Keratinocyte (primary cell): ENCODE data around the gene RAB5IF.

Source experiments
- CTCF ChIP-seq, 3 experiments: IDR thresholded peaks in 1 of 3; conservative IDR thresholded peaks in 1 of 3; optimal IDR thresholded peaks in 1 of 3; 2 replicates in 2 of 3; 3 replicates in 1 of 3; pipeline versions ENCODE3 to v1.5.1; 2011; ENCODE audit warnings: low read length in 3 of 3, mild to moderate bottlenecking in 3 of 3, moderate library complexity in 2 of 3, control low read depth in 1 of 3, inconsistent platforms in 1 of 3; ENCODE audit not compliant: insufficient read depth in 2 of 3; ENCODE audit errors: extremely low read depth in 1 of 3
- EZH2 ChIP-seq: IDR thresholded peaks from one replicate; pipeline ENCODE4 v1.6.1; 2012; ENCODE audit warnings: inconsistent platforms, mild to moderate bottlenecking, low read length, moderate library complexity

- TF ChIP-seq CTCF (optimal IDR thresholded peaks at IDR 0.05 in 1 of 3, IDR thresholded peaks at IDR 0.05 in 1 of 3, conservative IDR thresholded peaks at IDR 0.05 in 1 of 3; ENCODE audit: extremely low read depth in 1 of 3, insufficient read depth in 2 of 3, low read length in 3 of 3) (no peak), EZH2 (no peak)
Observed at GRCh38 chr20:36632147-36632486, 26.5 kb downstream of the RAB5IF start.
